SK-N-MC (cell line): ENCODE measurements around the gene ZNF578.
"Not testable (repeated sequence)": the region's sequence is repeated elsewhere in the genome, so short reads cannot be mapped to it uniquely, and the experiment has no call there.

Experiments
- DNase-seq: peaks from one replicate; pipeline ENCODE4 v3.0.0-alpha.2; 2011; ENCODE audit warnings: low read depth, low spot score
- H3K27ac ChIP-seq: fragments of 200-600 bp; sonication (generic); 2 replicates; pipeline ENCODE4 v1.5.1; 2016; ENCODE audit warnings: mixed run types
- H3K36me3 ChIP-seq: fragments of 200-600 bp; sonication (generic); 2 replicates; pipeline ENCODE4 v1.6.1; 2017; ENCODE audit warnings: antibody characterized with exemption, low read length, mixed read lengths; ENCODE audit not compliant: insufficient read depth
- H3K4me3 ChIP-seq: fragments of 200-600 bp; sonication (generic); 2 replicates; pipeline ENCODE4 v1.5.1; 2016
- H3K9ac ChIP-seq: fragments of 200-600 bp; sonication (generic); 2 replicates; pipeline ENCODE4 v1.8.0; 2017; ENCODE audit warnings: mixed run types, mixed read lengths; ENCODE audit not compliant: insufficient read length
- H3K9me3 ChIP-seq: fragments of 200-600 bp; sonication (generic); 2 replicates; pipeline ENCODE4 v1.6.1; 2017; ENCODE audit warnings: low read depth, mild to moderate bottlenecking, antibody characterized with exemption, low read length, moderate library complexity, mixed read lengths
- EZH2 ChIP-seq: fragments of 200-600 bp; sonication (generic); IDR thresholded peaks from one replicate; pipeline ENCODE4 v1.6.1; 2017; ENCODE audit warnings: antibody characterized with exemption
- FOXP2 ChIP-seq: optimal IDR thresholded peaks from 2 replicates; pipeline ENCODE3; 2011; ENCODE audit warnings: mild to moderate bottlenecking, moderate library complexity; ENCODE audit not compliant: insufficient read depth; ENCODE audit errors: extremely low read length, control extremely low read depth
- POLR2AphosphoS5 ChIP-seq: IDR thresholded peaks from 2 replicates; pipeline ENCODE4 v1.6.1; 2012; ENCODE audit warnings: mild to moderate bottlenecking, low read depth, low read length, borderline replicate concordance

ZNF578 gene

DNA sequence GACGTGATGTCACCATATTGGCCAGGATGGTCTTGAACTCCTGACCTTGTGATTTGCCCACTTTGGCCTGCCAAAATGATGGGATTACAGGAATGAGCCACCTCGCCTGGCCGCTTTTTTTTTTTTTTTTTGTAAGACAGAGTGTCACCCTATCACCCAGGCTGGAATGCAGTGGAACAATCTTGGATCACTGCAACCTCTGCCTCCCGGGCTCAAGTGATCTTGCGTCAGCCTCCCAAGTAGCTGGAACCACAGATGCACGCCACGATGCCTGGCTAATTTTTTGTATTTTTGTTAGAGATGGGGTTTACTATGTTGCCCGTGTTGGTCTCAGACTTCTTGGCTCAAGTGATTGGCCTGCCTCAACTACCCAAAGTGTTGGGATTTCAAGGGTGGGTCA is 45.2 kb downstream of the ZNF578 start:
- no peaks in the 10 kb centered on the region for H3K9me3 ChIP-seq
- no peak overlapping the region for H3K4me3 ChIP-seq
- H3K27ac ChIP-seq = no peak overlapping the region
- H3K36me3 ChIP-seq = no peaks in the 10 kb centered on the region
- no peak for DNase-seq
- no peak for TF ChIP-seq FOXP2
- TF ChIP-seq POLR2AphosphoS5 = no peak
- TF ChIP-seq EZH2 = no peak
- H3K9ac ChIP-seq = no peak overlapping the region

DNA sequence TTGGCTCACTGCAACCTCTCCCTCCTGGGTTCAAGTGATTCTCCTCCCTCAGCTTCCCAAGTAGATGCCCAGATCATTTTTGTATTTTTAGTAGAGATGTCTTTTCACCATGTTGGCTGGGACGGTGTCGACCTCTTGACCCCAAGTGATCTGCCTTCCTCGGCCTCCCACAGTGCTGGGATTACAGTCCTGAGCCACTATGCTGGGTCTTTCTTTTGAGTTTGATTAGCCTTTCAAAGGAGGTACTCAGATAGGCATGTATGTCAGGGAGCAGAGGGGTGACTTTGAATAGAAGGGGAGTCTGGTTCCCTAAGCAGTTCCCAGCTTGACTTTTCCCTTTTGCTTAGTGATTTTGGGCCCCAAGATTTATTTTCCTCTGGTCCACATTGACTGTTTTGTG is 47.1 kb downstream of the ZNF578 start:
- H3K36me3 ChIP-seq, H3K9ac ChIP-seq, H3K9me3 ChIP-seq, H3K4me3 ChIP-seq, DNase-seq, H3K27ac ChIP-seq: not testable (repeated sequence)

DNA sequence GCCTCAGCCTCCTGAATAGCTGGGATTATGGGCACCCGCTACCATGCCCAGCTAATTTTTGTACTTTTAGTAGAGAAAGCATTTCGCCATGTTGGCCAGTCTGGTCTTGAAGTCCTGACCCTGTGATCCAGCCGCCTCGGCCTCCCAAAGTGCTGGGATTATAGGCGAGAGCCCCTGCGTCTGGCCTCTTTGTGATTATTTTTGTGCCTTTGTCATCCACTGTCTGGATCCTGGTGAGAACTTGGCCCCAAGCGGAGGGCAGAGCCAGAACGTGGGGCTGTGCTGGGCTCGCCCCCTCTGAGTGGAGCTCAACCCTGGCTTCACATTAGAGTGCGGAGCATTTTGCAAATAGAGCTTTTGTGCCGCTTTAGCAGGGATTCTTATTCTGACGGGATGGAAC is 47.6 kb downstream of the ZNF578 start:
- H3K27ac ChIP-seq, H3K4me3 ChIP-seq, DNase-seq, H3K9me3 ChIP-seq, H3K36me3 ChIP-seq, H3K9ac ChIP-seq: not testable (repeated sequence)

DNA sequence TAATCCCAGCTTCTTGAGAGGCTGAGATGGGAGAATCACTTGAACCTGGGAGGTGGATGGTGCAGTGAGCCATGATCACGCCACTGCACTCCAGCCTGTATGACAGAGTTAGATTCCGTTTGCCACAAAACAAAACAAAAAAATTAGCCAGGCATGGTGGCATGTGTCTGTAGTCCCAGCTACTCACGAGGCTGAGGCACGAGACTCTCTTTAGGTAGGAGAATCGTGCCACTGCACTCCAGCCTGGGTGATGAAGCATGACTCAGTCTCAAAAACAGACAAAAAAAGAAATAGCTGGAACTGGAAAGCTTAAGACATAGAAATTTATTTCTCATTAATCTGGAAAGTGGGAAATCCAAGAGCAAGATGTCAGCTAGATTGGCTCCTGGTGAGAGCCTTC is 53.9 kb downstream of the ZNF578 start:
- DNase-seq = no peak
- TF ChIP-seq FOXP2 = no peak
- no peak for TF ChIP-seq EZH2
- TF ChIP-seq POLR2AphosphoS5 = no peak
- Histone ChIP-seq H3K36me3 (no peaks in the 10 kb centered on the region), H3K4me3 (no peak overlapping the region), H3K27ac (no peak overlapping the region), H3K9ac (no peak overlapping the region), H3K9me3 (no peaks in the 10 kb centered on the region)

DNA sequence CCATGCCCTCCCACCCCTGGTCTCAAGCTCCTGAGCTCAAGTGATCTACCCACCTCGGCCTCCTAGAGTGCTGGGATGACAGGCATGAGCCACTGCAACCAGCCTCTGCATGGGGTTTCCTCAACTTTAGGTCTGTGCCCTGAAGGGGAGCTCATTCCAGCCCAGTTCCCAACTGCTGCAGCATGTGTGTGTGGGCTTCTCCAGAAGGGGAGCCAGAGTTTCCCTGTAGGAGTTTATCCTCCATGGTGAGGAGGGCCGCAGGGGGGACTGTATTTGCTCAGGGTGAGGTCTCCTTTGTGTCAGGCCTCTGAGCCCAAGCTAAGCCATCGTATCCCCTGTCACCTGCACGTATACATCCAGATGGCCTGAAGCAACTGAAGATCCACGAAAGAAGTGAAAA is 62.8 kb downstream of the ZNF578 start:
- no peaks in the 10 kb centered on the region for H3K36me3 ChIP-seq
- DNase-seq = no peak
- H3K27ac ChIP-seq = no peak overlapping the region
- H3K4me3 ChIP-seq = no peak overlapping the region
- H3K9ac ChIP-seq = no peak overlapping the region
- TF ChIP-seq POLR2AphosphoS5 (no peak), EZH2 (no peak), FOXP2 (no peak)
- no peaks in the 10 kb centered on the region for H3K9me3 ChIP-seq

DNA sequence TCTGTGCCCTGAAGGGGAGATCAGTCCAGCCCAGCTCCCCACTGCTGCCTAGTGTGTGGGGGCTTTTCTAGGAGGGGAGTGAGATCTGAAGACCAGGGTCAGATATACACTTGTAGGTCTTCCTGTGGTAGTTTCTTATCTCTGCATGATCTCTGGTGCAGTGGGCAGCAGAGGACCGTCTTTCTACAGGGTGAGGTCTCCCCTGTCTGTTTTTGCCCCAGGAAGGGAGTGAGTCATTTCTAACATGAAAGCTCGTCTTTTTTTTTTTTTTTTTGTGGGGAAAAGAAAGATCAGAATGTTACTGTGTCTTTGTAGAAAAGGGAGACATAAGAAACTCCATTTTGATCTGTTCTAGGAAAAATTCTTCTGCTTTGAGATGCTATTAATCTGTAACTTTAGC is 65.3 kb downstream of the ZNF578 start:
- no peaks in the 10 kb centered on the region for H3K36me3 ChIP-seq
- no peak overlapping the region for H3K9ac ChIP-seq
- no peak overlapping the region for H3K27ac ChIP-seq
- DNase-seq = no peak
- H3K4me3 ChIP-seq = no peak overlapping the region
- TF ChIP-seq EZH2 (no peak), POLR2AphosphoS5 (no peak), FOXP2 (no peak)
- H3K9me3 ChIP-seq = no peaks in the 10 kb centered on the region

DNA sequence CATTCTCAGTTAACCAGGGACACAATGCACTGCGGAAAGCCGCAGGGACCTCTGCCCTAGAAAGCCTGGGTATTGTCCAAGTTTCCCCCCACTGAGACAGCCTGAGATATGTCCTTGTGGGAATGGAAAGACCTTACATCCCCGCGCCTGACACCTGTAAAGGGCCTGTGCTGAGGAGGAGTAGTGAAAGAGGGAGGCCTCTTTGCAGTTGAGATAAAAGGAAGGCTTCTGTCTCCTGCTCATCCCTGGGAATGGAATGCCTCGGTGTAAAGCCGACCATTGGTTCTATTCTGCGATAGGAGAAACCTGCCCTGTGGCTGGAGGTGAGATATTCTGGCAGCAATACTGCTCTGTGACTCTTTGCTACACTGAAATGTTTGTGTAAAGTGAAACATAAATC is 65.8 kb downstream of the ZNF578 start:
- not testable (repeated sequence) for H3K36me3 ChIP-seq, DNase-seq, H3K9ac ChIP-seq, H3K27ac ChIP-seq, H3K4me3 ChIP-seq, H3K9me3 ChIP-seq

DNA sequence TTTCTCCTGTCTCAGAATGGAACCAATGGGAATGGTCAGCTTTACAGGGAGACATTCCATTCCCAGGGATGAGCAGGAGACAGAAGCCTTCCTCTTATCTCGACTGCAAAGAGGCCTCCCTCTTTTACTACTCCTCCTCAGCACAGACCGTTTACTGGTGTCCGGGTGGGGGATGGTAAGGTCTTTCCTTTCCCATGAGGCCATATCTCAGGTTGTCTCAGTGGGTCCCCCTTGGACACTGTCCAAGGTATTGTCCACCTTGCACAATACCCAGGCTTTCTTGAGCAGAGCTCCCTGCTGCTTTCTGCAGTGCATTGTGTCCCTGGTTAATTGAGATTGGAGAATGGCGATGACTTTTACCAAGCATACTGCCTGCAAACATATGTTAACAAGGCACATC is 66.7 kb downstream of the ZNF578 start:
- Histone ChIP-seq H3K36me3 (no peaks in the 10 kb centered on the region), H3K27ac (no peak overlapping the region), H3K9ac (no peak overlapping the region), H3K4me3 (no peak overlapping the region), H3K9me3 (no peaks in the 10 kb centered on the region)
- DNase-seq = no peak
- TF ChIP-seq FOXP2 (no peak), EZH2 (no peak), POLR2AphosphoS5 (no peak)

DNA sequence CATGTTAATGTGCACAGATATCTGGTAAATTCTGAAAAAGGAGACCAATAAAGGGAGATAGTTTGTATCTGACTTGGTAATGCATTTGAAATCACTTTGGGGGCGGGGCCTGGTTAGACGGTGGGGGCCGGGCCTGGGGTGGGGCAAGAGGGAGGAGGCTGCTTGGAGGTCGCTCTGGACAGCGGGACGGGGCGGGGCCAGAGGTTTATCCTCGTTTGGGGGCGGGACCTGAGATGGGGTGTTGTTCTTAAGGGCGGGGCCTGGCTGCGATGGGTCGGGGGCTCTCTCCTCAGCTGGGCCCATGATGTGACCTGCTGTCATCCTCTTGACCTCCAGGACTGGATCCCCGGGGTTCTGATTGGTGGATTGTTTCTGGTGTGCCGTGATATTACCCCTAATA is 69.2 kb downstream of the ZNF578 start:
- TF ChIP-seq POLR2AphosphoS5 = no peak
- no peak for TF ChIP-seq EZH2
- TF ChIP-seq FOXP2 = no peak
- no peak overlapping the region for H3K4me3 ChIP-seq
- no peak overlapping the region for H3K27ac ChIP-seq
- H3K36me3 ChIP-seq = no peaks in the 10 kb centered on the region
- no peaks in the 10 kb centered on the region for H3K9me3 ChIP-seq
- no peak for DNase-seq
- no peak overlapping the region for H3K9ac ChIP-seq

DNA sequence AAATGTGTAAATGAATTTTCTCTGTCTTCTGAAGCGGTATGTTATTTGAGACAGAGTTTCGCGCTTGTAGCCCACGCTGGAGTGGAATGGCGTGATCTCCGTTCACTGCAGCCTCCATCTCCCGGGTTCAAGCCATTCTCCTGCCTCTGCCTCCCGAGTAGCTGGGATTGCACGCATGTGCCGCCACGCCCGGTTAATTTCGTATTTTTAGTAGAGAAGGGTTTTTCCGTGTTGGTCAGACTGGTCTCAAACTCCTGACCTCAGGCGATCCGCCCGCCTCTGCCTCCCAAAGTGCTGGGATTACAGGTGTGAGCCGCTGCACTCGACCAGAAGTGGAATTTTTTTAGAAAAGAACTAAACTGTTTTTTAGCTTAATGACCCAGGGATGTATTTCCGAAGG is 70.7 kb downstream of the ZNF578 start:
- Histone ChIP-seq H3K27ac (no peak overlapping the region), H3K36me3 (no peaks in the 10 kb centered on the region), H3K9me3 (no peaks in the 10 kb centered on the region), H3K9ac (no peak overlapping the region), H3K4me3 (no peak overlapping the region)
- no peak for DNase-seq
- TF ChIP-seq FOXP2 (no peak), EZH2 (no peak), POLR2AphosphoS5 (no peak)
